Measurements from ENCODE around the gene KDM4C.

DNA sequence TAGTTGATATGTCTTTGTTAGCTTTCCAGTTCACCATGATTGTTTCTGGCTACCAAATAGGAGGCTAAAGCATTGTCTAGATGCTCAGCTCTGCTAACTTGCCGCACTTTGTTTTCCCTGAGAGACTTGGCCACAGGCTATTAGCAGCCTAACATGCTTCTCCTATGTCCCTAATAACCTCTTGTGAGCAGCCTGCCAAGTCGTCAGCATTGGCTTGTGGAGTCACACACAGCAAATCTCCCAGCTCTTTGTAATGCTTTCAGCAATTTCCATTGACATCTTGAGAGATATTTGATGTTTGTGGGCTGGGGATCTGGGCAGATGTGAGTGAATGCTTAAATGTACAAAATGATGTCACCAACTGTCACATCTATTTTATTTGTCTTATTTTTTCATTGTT is 346.9 kb downstream of the KDM4C start:
- TF ChIP-seq, protein P1, sequence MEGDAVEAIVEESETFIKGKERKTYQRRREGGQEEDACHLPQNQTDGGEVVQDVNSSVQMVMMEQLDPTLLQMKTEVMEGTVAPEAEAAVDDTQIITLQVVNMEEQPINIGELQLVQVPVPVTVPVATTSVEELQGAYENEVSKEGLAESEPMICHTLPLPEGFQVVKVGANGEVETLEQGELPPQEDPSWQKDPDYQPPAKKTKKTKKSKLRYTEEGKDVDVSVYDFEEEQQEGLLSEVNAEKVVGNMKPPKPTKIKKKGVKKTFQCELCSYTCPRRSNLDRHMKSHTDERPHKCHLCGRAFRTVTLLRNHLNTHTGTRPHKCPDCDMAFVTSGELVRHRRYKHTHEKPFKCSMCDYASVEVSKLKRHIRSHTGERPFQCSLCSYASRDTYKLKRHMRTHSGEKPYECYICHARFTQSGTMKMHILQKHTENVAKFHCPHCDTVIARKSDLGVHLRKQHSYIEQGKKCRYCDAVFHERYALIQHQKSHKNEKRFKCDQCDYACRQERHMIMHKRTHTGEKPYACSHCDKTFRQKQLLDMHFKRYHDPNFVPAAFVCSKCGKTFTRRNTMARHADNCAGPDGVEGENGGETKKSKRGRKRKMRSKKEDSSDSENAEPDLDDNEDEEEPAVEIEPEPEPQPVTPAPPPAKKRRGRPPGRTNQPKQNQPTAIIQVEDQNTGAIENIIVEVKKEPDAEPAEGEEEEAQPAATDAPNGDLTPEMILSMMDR (IDR thresholded peaks at IDR 0.05; ENCODE audit: low read length): no peak
- no peak for TF ChIP-seq EZH2 (IDR thresholded peaks at IDR 0.05; ENCODE audit: borderline replicate concordance, low read length)
